ENCODE data around the gene UFD1. TPM values are rescaled to one million over a fixed set of nuclear protein-coding genes. Genes with fewer than 3 reads are reported as not detected.

The UFD1 gene
- total RNA-seq, 1 experiment from 2014 or later, result 74.4 TPM

DNA sequence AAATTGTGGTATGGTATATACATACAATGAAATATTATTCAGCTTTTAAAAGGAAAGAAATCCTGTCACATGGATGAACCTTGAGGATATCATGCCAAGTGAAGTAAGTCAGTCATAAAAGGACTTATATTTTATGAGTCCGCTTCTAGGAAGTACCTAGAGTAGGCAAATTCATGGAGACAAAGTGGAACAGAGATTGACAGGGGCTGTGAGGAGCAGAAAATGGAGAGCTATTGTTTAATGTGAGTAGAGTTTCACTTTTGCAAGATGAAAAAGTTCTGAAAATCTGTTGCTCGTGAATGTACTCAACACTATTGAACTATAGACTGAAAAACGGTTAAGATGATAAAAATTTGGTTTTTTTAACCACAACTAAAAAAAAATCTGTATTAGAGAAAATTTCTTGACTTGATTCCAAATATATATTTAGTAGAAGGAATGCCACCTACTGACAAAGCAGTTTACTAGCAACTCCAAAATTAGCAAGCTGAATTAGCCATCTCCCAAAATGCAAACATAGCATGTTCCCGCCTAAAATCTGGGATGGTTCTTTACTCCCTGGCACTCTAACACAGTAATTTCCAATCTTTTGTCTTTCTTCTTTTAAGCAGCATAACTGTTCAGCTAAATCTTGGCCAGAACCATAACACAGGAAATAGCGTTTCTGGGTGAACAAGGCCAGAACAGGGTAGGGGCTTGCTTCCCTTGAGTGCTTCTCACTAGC, 1.5 kb downstream of the UFD1 start:
- H3K27ac ChIP-seq (ENCODE audit: insufficient read length, low read depth, low read length), result no peak overlapping the region
- peaks cover 13% of the 10 kb centered on the region for H3K23me2 ChIP-seq (ENCODE audit: insufficient read length, low read depth, low read length, poor library complexity, severe bottlenecking)
- peak overlapping the region; percentile 98 for H3K4me3 Mint-ChIP-seq
- no peak overlapping the region for H2BK5ac ChIP-seq (ENCODE audit: insufficient read length, low read length)
- peaks cover 3% of the 10 kb centered on the region for H3K4me1 ChIP-seq (ENCODE audit: insufficient read depth, low read length)
- H2BK20ac ChIP-seq (ENCODE audit: low read depth, low read length, poor library complexity, severe bottlenecking), result no peak overlapping the region
- peaks cover 3% of the 10 kb centered on the region for H3K79me1 ChIP-seq (ENCODE audit: insufficient read depth, low read depth, low read length, poor library complexity, severe bottlenecking)
- H3T11ph ChIP-seq (ENCODE audit: low read length), result no peak overlapping the region
- peak overlapping the region; percentile 75 for H3K4me2 ChIP-seq (ENCODE audit: insufficient read depth, insufficient read length, low read length)
- no peak overlapping the region for H2BK15ac ChIP-seq (ENCODE audit: low read depth, low read length)
- H2BK120ac ChIP-seq (ENCODE audit: low read depth, low read length, poor library complexity, severe bottlenecking), result no peak overlapping the region
- no peak overlapping the region for H3K23ac ChIP-seq (ENCODE audit: insufficient read length, low read depth, low read length)
- H4K8ac ChIP-seq (replicated peaks; ENCODE audit: insufficient read length, low read depth, low read length), result no peak overlapping the region
- no peak overlapping the region for H2AK5ac ChIP-seq (ENCODE audit: insufficient read length, low read length)
- H3K27me3 Mint-ChIP-seq (ENCODE audit: low read depth), result no peaks in the 10 kb centered on the region; the same call in 1 of the 2 replicates
- no peaks in the 10 kb centered on the region for H3K27me3 ChIP-seq (ENCODE audit: insufficient read depth, low read length)
- H3K18ac ChIP-seq (ENCODE audit: insufficient read length, low read depth, low read length), result no peak overlapping the region
- TF ChIP-seq, protein P1, sequence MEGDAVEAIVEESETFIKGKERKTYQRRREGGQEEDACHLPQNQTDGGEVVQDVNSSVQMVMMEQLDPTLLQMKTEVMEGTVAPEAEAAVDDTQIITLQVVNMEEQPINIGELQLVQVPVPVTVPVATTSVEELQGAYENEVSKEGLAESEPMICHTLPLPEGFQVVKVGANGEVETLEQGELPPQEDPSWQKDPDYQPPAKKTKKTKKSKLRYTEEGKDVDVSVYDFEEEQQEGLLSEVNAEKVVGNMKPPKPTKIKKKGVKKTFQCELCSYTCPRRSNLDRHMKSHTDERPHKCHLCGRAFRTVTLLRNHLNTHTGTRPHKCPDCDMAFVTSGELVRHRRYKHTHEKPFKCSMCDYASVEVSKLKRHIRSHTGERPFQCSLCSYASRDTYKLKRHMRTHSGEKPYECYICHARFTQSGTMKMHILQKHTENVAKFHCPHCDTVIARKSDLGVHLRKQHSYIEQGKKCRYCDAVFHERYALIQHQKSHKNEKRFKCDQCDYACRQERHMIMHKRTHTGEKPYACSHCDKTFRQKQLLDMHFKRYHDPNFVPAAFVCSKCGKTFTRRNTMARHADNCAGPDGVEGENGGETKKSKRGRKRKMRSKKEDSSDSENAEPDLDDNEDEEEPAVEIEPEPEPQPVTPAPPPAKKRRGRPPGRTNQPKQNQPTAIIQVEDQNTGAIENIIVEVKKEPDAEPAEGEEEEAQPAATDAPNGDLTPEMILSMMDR (conservative IDR thresholded peaks at IDR 0.05), result no peak
- peak overlapping the region; percentile 96 for H3K9ac ChIP-seq (ENCODE audit: extremely low read depth, insufficient read length, low read length)
- H3K79me2 ChIP-seq (ENCODE audit: insufficient read depth, low read length), result peaks cover 20% of the 10 kb centered on the region; the same call in 1 of the 2 replicates
- H3K56ac ChIP-seq (ENCODE audit: insufficient read length, low read depth, low read length), result no peak overlapping the region
- H3K4ac ChIP-seq (ENCODE audit: low read depth, low read length), result no peak overlapping the region
- H3K4me1 Mint-ChIP-seq, result peaks cover 20% of the 10 kb centered on the region in 2 experiments
- no peaks in the 10 kb centered on the region for H4K20me1 ChIP-seq (ENCODE audit: control insufficient read depth, insufficient read depth, insufficient read length)
- peaks cover 11 to 33% (median 21%) of the 10 kb centered on the region in 3 experiments for H3K36me3 Mint-ChIP-seq (ENCODE audit: insufficient read depth in 1 of 3, low read depth in 3 of 3)
- H3K9me3 Mint-ChIP-seq, result no peaks in the 10 kb centered on the region
- no CpG with 5 or more reads among the region's 5 CpGs for WGBS (ENCODE audit: extremely low coverage, insufficient read length, low lambda C conversion rate)
- DNase-seq, result no peak
- no peak overlapping the region for H4K5ac ChIP-seq (ENCODE audit: insufficient read length, low read depth, low read length)
- no peaks in the 10 kb centered on the region for H3K9me3 ChIP-seq (ENCODE audit: control insufficient read depth, low read depth, low read length)
- no peak overlapping the region for H2AFZ ChIP-seq (ENCODE audit: low read length)
- no peak overlapping the region for H3K14ac ChIP-seq (ENCODE audit: insufficient read depth, low read length)
- no peak overlapping the region for H4K91ac ChIP-seq (ENCODE audit: insufficient read length, low read depth, low read length)
- no peak overlapping the region for H3K27ac Mint-ChIP-seq
- H2BK12ac ChIP-seq (ENCODE audit: insufficient read length, low read depth, low read length), result no peak overlapping the region

Measured in H9 (cell line).